Kidney epithelial cell (primary cell): Measurements from ENCODE around the gene PROC. TPM values are rescaled to one million over a fixed set of nuclear protein-coding genes. Genes with fewer than 3 reads are reported as not detected.
A peak's percentile ranks its signal among the peaks of the same experiment; 100 is the strongest.
"Not testable (repeated sequence)": the region's sequence is repeated elsewhere in the genome, so short reads cannot be mapped to it uniquely, and the experiment has no call there.

Experiments
- DNase-seq: peaks from one replicate; pipeline ENCODE4 v3.0.0-alpha.2; 2010; ENCODE audit warnings: low read depth
- H3K27me3 ChIP-seq: 2 replicates; pipeline ENCODE4 v1.6.0; 2011; ENCODE audit warnings: low read length; ENCODE audit not compliant: control insufficient read depth, insufficient read depth
- H3K36me3 ChIP-seq: 2 replicates; pipeline ENCODE4 v1.5.1; 2011; ENCODE audit warnings: low read length; ENCODE audit not compliant: control insufficient read depth, insufficient read depth
- H3K4me3 ChIP-seq: 2 replicates; pipeline ENCODE4 v1.5.1; 2011; ENCODE audit warnings: low read depth, mild to moderate bottlenecking, control low read depth, low read length
- total RNA-seq: library from RNA; depleted of rRNA; stranded (reverse); fragments of >200 nt; gene quantifications from 2 replicates; pipeline ENCODE4 v1.2.3, GENCODE V29; 2015
- TF ChIP-seq, protein P1 (sequence below): IDR thresholded peaks from 2 replicates; pipeline ENCODE4 v1.5.1; 2011; ENCODE audit warnings: mild to moderate bottlenecking, moderate library complexity, low read length, control low read depth, inconsistent platforms; ENCODE audit not compliant: insufficient read depth, poor library complexity, severe bottlenecking

The PROC gene
- total RNA-seq, 1 donor from 2014 or later = 2.9 TPM

DNA sequence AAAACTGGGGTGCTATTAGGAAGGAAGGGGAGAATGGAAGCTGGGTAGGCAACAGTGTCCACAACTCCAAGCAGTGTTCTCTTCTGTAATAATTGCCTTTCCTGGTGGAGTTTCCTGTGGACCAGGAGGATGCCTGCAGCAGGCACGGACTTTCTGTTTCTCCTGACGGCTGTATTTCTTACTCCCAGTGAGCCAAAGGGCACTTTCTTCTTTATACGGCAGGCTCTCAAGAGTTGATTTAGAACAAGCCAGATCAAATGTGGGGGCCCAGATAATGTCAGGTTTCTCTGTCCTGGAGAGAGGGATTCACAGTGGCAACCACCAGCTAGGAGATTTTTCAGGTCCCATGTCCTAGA, 13.0 kb upstream of the PROC start:
- no peak overlapping the region for H3K4me3 ChIP-seq
- H3K36me3 ChIP-seq = no peaks in the 10 kb centered on the region
- no peak for DNase-seq
- TF ChIP-seq, protein P1, sequence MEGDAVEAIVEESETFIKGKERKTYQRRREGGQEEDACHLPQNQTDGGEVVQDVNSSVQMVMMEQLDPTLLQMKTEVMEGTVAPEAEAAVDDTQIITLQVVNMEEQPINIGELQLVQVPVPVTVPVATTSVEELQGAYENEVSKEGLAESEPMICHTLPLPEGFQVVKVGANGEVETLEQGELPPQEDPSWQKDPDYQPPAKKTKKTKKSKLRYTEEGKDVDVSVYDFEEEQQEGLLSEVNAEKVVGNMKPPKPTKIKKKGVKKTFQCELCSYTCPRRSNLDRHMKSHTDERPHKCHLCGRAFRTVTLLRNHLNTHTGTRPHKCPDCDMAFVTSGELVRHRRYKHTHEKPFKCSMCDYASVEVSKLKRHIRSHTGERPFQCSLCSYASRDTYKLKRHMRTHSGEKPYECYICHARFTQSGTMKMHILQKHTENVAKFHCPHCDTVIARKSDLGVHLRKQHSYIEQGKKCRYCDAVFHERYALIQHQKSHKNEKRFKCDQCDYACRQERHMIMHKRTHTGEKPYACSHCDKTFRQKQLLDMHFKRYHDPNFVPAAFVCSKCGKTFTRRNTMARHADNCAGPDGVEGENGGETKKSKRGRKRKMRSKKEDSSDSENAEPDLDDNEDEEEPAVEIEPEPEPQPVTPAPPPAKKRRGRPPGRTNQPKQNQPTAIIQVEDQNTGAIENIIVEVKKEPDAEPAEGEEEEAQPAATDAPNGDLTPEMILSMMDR = no peak
- no peaks in the 10 kb centered on the region for H3K27me3 ChIP-seq

DNA sequence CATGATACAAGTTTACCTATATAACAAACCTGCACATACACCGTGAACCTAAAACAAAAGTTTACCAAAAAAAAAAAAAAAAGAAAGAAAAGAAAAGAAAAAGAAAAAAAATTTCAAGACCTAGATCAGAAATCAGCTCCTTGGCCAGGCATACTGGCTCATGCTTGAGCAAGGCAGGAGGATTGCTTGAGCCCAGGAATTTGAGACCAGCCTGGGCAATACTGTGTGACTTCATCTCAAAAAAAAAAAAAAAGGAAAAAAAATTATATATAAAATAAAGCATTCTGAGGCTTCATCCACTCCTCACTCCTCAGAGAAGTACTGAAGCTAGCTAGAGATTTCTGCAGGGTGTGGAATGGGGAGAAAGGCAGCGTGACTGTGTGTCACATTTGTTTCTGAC, 11.8 kb upstream of the PROC start:
- H3K27me3 ChIP-seq = no peaks in the 10 kb centered on the region
- no peak for DNase-seq

DNA sequence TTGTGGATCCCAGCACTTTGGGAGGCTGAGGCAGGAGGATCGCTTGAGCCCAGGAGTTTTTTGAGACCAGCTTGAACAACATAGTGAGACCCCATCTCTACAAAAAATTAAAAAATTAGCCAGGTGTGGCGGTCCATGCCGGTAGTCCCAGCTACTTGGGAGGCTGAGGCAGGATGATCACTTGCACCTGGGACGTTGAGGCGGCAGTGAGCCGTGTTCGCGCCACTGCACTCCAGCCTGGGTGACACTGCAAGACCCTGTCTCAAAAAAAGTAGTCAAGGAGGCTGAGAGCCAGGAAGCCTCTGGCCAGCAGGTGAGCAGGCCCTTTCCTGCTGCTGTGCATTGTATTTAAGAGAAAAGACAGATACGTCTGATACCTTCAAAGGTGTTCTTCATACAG, 11.1 kb upstream of the PROC start:
- TF ChIP-seq, protein P1 = no peak
- no peak for DNase-seq
- no peaks in the 10 kb centered on the region for H3K36me3 ChIP-seq
- no peaks in the 10 kb centered on the region for H3K27me3 ChIP-seq
- no peak overlapping the region for H3K4me3 ChIP-seq

More for the DNA sequence above, 11.8 kb upstream of the PROC start:
- H3K4me3 ChIP-seq = no peak overlapping the region
- no peaks in the 10 kb centered on the region for H3K36me3 ChIP-seq
- TF ChIP-seq, protein P1 = no peak

DNA sequence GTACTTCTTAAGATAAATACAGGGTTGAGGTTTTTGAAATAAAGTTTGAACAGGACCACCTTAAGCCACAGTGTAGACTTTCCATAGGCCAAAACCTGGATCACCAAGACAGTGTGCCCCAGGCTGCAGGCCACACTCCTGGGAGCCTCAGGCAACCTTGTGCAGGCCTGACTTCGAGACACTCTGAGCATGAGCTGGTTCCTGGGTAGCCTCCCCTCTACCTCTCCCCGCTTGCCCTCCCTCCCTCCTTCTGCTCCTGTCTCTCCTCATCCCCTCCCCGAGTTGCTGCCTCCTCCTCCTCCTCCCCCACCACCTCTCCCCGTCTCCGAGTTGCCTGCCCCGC, 10.6 kb upstream of the PROC start:
- TF ChIP-seq, protein P1 = no peak
- H3K36me3 ChIP-seq = no peaks in the 10 kb centered on the region
- DNase-seq = no peak
- no peak overlapping the region for H3K4me3 ChIP-seq
- H3K27me3 ChIP-seq = no peaks in the 10 kb centered on the region

DNA sequence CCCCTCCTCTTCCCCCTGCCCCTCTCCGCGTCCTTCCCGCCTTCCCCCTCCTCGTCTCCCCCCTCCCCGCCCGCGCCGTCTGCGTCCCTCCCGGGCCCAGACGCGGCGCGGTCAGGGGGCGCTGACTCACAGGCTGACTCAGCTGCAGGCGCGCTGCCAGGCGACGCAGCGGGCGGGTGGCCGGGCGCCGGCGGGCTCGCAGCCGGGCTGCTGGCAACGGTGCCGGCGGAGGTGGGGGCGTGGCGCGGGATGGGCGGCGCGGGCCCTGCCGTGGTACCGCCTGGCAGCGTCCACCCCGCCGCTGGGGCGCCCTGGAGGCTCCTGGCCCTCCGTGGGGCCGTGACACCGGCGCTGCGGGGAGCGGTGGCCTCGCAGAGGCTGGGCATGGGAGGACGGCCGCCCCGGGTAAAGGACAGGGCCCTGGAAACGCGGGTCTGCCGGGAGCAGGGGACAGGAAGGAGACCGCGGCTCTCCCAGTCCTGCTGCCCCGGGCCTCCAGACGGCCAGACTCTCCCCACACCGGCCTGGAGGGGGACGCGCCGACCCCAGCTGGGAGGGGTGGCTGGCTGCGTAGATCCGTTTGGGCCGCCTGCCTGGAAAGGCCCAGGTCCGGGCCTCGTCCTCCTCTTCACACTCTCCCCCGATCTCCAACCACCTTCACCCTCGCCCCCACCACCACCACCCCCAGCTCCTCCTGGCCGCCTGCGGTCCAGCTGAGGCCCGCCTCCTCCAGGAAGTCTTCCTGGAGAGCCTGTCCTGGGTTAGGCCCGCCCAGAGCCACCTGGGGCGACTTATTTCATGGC, 10.0 kb upstream of the PROC start:
- no peaks in the 10 kb centered on the region for H3K27me3 ChIP-seq
- DNase-seq = no peak
- H3K36me3 ChIP-seq = no peaks in the 10 kb centered on the region
- H3K4me3 ChIP-seq = peak overlapping the region; percentile 35
- TF ChIP-seq, protein P1 = no peak

DNA sequence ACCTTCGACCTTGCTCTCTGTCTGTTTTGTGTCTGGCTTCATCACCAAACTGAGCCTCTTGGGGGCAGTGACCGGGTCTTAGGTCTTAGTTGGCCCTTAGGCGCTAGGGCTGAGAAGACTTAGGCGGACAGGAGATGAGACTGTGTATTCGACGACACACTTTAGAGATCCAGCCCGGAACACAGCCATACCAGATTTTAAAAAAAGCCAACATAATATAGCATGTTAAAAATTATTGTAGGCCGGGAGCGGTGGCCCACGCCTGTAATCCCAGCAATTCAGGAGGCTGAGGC, 9.5 kb upstream of the PROC start:
- no peak for DNase-seq
- TF ChIP-seq, protein P1 = no peak
- Histone ChIP-seq H3K4me3 (no peak overlapping the region), H3K27me3 (no peaks in the 10 kb centered on the region), H3K36me3 (no peaks in the 10 kb centered on the region)

DNA sequence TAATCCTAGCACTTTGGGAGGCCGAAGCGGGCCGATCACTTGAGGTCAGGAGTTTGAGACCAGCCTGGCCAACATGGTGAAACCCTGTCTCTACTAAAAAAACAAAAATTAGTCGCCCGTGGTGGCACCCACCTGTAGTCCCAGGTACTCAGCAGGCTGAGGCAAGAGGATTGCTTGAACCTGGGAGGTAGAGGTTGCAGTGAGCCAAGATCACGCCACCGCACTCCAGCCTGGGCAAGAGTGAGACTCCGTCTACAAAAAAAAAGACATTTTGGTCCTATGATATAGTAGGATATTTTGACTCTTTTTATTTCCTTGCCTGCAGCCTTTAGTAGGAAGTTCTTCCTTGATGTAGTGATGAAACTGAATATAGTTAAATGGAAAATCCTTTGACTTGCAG, 8.5 kb upstream of the PROC start:
- H3K36me3 ChIP-seq, DNase-seq, H3K27me3 ChIP-seq, H3K4me3 ChIP-seq: not testable (repeated sequence)
